Mesothelial cell of epicardium (in vitro differentiated cells): ENCODE data around the gene RIPOR3. TPM values are rescaled to one million over a fixed set of nuclear protein-coding genes. Genes with fewer than 3 reads are reported as not detected.

Source experiments
- DNase-seq, 2 experiments: peaks; one replicate each; pipeline ENCODE4 v3.0.0; 2021; ENCODE audit warnings: low spot score in 2 of 2; ENCODE audit not compliant: unreplicated experiment in 2 of 2
- H3K27ac Mint-ChIP-seq: 2 replicates; pipeline ENCODE4 v1.8.0; 2021; ENCODE audit warnings: mixed read lengths
- H3K27me3 Mint-ChIP-seq: 2 replicates; pipeline ENCODE4 v1.8.0; 2021; ENCODE audit warnings: low read depth, mixed read lengths
- H3K36me3 Mint-ChIP-seq: 2 replicates; pipeline ENCODE4 v1.8.0; 2021; ENCODE audit warnings: mixed read lengths
- H3K4me1 Mint-ChIP-seq: 2 replicates; pipeline ENCODE4 v1.8.0; 2021; ENCODE audit warnings: mixed read lengths
- H3K4me3 Mint-ChIP-seq: 2 replicates; pipeline ENCODE4 v1.8.0; 2021; ENCODE audit warnings: mild to moderate bottlenecking, moderate library complexity, mixed read lengths
- H3K9me3 Mint-ChIP-seq: 2 replicates; pipeline ENCODE4 v1.8.0; 2021; ENCODE audit warnings: mixed read lengths
- total RNA-seq: library from RNA; stranded (reverse); gene quantifications from 3 replicates; pipeline ENCODE4 v1.2.1, GENCODE V29; 2021
- TF ChIP-seq, protein P1 (sequence below): fragments of 200-600 bp; sonication (generic); IDR thresholded peaks from one replicate; pipeline ENCODE4 v1.5.0; 2021; ENCODE audit warnings: antibody characterized with exemption; ENCODE audit not compliant: unreplicated experiment

Gene RIPOR3
- total RNA-seq, 1 donor from 2014 or later: 18.8 TPM

- H3K4me1 Mint-ChIP-seq: peaks cover 35% of the 10 kb centered on the region
- TF ChIP-seq, protein P1, sequence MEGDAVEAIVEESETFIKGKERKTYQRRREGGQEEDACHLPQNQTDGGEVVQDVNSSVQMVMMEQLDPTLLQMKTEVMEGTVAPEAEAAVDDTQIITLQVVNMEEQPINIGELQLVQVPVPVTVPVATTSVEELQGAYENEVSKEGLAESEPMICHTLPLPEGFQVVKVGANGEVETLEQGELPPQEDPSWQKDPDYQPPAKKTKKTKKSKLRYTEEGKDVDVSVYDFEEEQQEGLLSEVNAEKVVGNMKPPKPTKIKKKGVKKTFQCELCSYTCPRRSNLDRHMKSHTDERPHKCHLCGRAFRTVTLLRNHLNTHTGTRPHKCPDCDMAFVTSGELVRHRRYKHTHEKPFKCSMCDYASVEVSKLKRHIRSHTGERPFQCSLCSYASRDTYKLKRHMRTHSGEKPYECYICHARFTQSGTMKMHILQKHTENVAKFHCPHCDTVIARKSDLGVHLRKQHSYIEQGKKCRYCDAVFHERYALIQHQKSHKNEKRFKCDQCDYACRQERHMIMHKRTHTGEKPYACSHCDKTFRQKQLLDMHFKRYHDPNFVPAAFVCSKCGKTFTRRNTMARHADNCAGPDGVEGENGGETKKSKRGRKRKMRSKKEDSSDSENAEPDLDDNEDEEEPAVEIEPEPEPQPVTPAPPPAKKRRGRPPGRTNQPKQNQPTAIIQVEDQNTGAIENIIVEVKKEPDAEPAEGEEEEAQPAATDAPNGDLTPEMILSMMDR: no peak
- no peak for DNase-seq
- H3K36me3 Mint-ChIP-seq: no peaks in the 10 kb centered on the region
- no peak overlapping the region for H3K27ac Mint-ChIP-seq
- H3K9me3 Mint-ChIP-seq: no peaks in the 10 kb centered on the region
- no peak overlapping the region for H3K4me3 Mint-ChIP-seq
- peaks cover 16% of the 10 kb centered on the region for H3K27me3 Mint-ChIP-seq
Measured at GRCh38 chr20:50688256-50688975, 2.9 kb downstream of the RIPOR3 start.

GRCh38 chr20:50686821-50687220, 4.5 kb downstream of the RIPOR3 start:
- H3K4me1 Mint-ChIP-seq: peaks cover 27% of the 10 kb centered on the region
- TF ChIP-seq, protein P1: no peak
- no peak overlapping the region for H3K4me3 Mint-ChIP-seq
- no peaks in the 10 kb centered on the region for H3K36me3 Mint-ChIP-seq
- peak overlapping the region; percentile 66 for H3K27ac Mint-ChIP-seq
- H3K27me3 Mint-ChIP-seq: peaks cover 15% of the 10 kb centered on the region
- no peaks in the 10 kb centered on the region for H3K9me3 Mint-ChIP-seq
- DNase-seq: no peak

DNA sequence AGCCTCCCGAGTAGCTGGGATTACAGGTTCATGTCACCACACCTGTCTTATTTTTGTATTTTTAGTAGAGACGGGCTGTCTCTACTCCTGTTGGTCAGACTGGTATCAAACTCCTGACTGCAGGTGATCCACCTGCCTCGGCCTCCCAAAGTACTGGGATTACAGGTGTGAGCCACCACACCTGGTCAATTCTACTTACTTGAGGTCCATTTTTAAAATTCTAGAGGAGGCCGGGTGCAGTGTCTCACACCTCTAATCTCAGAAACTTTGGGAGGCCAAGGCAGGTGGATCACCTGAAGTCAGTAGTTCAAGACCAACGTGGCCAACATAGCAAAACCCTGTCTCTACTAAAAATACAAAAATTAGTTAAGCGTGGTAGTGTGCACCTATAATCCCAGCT, 7.8 kb downstream of the RIPOR3 start:
- no peak overlapping the region for H3K27ac Mint-ChIP-seq
- no peak overlapping the region for H3K4me3 Mint-ChIP-seq
- no peaks in the 10 kb centered on the region for H3K9me3 Mint-ChIP-seq
- DNase-seq: no peak
- H3K4me1 Mint-ChIP-seq: peaks cover 18% of the 10 kb centered on the region
- TF ChIP-seq, protein P1: no peak
- H3K27me3 Mint-ChIP-seq: no peaks in the 10 kb centered on the region
- no peaks in the 10 kb centered on the region for H3K36me3 Mint-ChIP-seq

GRCh38 chr20:50682947-50683530, 8.3 kb downstream of the RIPOR3 start:
- Mint-ChIP-seq H3K9me3 (no peaks in the 10 kb centered on the region), H3K4me1 (peaks cover 22% of the 10 kb centered on the region), H3K4me3 (no peak overlapping the region), H3K36me3 (no peaks in the 10 kb centered on the region), H3K27ac (no peak overlapping the region), H3K27me3 (no peaks in the 10 kb centered on the region)
- DNase-seq: no peak
- TF ChIP-seq, protein P1: no peak

- Mint-ChIP-seq H3K27ac (no peak overlapping the region), H3K27me3 (no peaks in the 10 kb centered on the region), H3K36me3 (no peaks in the 10 kb centered on the region), H3K4me3 (no peak overlapping the region), H3K4me1 (peaks cover 22% of the 10 kb centered on the region), H3K9me3 (no peaks in the 10 kb centered on the region)
- no peak for DNase-seq
- TF ChIP-seq, protein P1: no peak
Measured at GRCh38 chr20:50682065-50682464, 9.3 kb downstream of the RIPOR3 start.
